Measurements from ENCODE around the gene MAGI1.

The MAGI1 gene

DNA sequence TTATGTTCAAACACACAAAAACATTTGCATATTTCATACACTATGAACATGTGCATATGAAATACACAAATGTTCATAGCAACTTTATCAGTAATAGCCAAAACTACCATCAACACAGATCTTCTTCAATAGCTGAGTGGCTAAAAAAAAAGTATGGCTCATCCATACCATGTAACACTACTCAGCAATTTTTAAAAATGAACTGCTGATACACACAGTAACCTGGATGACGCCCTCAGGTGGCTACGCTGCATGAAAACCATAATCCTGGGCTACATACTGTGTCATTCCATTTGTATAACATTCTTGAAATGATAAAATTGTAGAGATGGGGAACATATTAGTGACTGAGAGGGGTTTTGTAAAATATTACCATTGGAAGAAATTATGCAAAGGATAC lies 243.6 kb downstream of the MAGI1 start:
- no peak for DNase-seq (ENCODE audit: low read depth)

- no peak for DNase-seq (ENCODE audit: low read depth)
Observed at GRCh38 chr3:65793495-65794200, 245.1 kb downstream of the MAGI1 start.

DNA sequence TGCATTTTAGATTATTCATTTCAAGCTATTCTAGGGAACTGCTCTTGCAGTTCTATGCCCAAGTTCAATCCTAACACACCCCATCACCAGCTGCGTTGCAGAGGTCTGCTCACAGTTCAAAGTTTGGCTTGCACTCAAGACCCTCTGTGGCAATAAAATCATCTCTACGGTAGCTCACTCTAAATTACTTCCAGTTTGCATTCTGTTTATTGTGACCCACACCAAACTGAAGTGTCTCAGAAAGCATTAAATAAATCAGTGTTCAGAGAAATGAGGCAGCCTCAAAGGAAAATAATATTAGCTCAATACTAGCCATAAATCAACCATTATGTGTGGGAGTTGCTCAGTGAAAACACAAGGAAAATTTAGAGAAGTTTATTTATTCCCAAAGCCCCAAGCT lies 250.3 kb downstream of the MAGI1 start:
- no peak for DNase-seq (ENCODE audit: low read depth)

GRCh38 chr3:65787827-65788226 lies 250.9 kb downstream of the MAGI1 start:
- DNase-seq (ENCODE audit: low read depth), result no peak

GRCh38 chr3:65787340-65787739 lies 251.4 kb downstream of the MAGI1 start:
- no peak for DNase-seq (ENCODE audit: low read depth)

- DNase-seq (ENCODE audit: low read depth), result no peak
Observed at GRCh38 chr3:65786890-65787289, 251.8 kb downstream of the MAGI1 start.

- DNase-seq (ENCODE audit: low read depth), result peak; percentile 63
Observed at GRCh38 chr3:65785065-65785645, 253.6 kb downstream of the MAGI1 start.

- no peak for DNase-seq (ENCODE audit: low read depth)
Observed at GRCh38 chr3:65783117-65783516, 255.6 kb downstream of the MAGI1 start.

- no peak for DNase-seq (ENCODE audit: low read depth)
Observed at GRCh38 chr3:65781594-65781993, 257.1 kb downstream of the MAGI1 start.

DNA sequence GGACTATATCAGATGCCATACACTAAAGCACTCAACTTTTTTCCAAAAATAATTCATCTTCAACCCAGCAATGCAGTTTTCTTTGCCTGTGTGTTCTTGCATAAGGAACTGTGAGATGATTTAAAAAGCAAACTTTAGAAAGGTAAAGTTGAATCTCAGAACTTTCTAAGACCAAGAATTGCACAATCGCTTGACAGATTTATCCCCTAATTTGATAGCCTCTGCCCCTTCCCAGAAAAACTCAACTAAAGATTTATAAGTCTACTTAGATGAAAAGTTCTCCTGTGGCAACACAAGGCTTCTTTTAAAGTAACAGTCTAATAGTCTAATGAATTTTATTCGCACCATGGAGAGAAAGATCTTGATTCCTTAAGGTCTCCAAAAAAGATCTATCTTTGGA lies 259.3 kb downstream of the MAGI1 start:
- DNase-seq (ENCODE audit: low read depth), result no peak

DNA sequence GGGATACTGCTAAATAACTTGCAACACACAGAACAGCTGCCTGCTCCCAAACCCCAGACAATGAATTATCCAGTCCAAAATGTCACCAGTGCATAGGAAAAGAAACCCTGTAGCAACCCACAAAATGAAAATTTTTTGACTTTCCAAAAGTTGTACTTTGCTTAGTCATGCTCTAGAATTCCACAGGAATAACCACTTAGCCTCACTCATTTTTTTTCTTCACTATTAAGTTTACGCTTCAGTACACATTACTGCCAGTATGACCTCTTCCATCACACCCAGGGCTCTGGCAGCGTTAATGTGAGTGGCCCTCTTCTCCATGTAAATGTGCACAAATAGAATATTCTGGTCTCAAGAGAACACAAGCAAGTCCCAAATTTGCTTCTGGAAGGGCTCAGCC lies 259.8 kb downstream of the MAGI1 start:
- no peak for DNase-seq (ENCODE audit: low read depth)

DNA sequence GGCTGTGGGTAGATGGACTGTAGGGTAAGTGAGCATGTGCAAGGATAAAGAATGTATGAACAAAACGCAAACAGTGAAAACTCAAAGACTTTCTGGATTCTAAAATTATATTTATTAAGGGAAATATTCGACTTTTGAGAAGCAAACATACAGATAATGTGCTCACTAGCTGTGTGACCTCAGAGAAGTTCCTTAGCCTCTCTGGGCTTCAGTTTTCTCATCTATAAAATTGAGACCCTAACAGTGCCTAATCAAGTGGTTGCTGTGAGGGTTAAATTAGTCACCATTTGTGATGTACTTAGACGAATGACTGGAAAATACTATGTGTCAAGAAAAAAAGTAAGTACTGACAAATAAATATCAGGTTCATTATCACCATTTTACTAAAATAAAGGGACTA lies 261.7 kb downstream of the MAGI1 start:
- no peak for DNase-seq (ENCODE audit: low read depth)

GRCh38 chr3:65776494-65776893 lies 262.2 kb downstream of the MAGI1 start:
- peak; percentile 69 for DNase-seq (ENCODE audit: low read depth)

- no peak for DNase-seq (ENCODE audit: low read depth)
Observed at GRCh38 chr3:65776081-65776480, 262.6 kb downstream of the MAGI1 start.

GRCh38 chr3:65772758-65773157 lies 266.0 kb downstream of the MAGI1 start:
- no peak for DNase-seq (ENCODE audit: low read depth)

GRCh38 chr3:65767551-65767950 lies 271.2 kb downstream of the MAGI1 start:
- DNase-seq (ENCODE audit: low read depth), result no peak

- DNase-seq (ENCODE audit: low read depth), result no peak
Observed at GRCh38 chr3:65762235-65762580, 276.5 kb downstream of the MAGI1 start.

DNA sequence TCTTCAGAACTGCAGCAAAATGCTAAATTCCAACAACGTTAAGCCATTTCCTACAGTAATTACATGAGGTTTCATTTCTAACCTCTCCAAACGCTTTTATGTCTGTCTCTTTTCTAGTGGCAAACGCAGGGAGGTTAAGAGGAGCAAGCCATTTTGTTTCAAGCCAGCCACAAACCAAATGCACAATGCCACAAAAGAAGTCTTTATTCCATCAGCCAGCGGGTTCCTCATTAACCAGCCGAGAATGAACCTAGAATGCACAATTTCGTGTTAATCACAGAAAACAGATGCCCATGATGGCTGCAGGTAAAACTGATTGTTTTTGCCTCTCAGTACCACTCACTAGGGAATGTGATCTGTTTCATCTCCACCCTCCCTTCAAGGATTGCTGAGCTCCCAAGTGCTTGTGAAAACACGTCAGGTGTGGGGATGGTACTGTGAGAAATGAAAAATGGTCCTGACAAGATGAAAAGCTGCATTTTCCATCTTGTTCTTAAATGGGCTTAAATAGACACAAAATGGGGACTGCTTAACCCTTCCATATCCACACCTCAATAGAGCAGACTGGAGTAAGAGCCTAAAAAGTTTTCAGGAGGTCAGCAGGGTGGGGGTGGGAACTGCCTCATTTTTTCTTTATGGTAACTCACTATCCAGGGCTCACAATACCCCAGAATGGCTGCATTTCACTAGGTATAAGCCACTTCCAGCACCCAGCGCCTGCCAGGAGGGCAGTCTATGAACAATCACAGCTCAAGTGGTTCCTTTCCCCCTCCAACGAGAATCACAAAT lies 277.1 kb downstream of the MAGI1 start:
- no peak for DNase-seq (ENCODE audit: low read depth)

DNA sequence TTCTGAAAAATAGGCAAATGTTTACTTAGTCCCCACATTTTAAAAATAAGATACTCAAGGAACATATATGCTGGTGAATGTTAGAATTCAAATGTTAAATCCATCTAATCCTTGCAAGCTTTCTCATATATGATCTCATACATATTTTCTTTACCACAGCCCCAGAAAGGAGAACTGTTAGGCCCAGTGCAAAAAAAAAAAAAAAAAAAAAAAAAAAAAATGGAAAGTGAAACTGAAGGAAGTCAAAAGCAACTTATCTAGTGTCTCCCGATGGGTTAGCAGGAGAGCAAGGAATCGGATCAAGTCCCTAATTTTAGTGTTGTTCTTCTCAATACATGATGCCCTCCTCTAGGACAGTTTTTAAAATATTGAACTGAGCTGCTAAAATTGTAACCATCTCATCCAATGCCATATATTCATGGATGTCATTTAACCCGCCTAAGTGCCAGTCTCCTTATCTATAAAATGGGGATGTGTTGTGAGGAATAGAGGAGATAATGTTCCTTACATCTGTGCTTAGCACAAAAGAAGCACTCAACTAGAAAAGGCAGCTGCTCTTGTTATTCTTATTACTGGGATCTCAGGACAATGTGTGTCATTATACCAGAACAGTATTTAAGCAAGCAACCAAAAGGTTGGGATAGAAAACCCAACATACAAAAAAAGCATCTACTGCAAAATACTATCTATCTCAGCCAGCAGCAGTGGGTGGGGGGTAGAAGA lies 279.7 kb downstream of the MAGI1 start:
- DNase-seq (ENCODE audit: low read depth), result no peak

DNA sequence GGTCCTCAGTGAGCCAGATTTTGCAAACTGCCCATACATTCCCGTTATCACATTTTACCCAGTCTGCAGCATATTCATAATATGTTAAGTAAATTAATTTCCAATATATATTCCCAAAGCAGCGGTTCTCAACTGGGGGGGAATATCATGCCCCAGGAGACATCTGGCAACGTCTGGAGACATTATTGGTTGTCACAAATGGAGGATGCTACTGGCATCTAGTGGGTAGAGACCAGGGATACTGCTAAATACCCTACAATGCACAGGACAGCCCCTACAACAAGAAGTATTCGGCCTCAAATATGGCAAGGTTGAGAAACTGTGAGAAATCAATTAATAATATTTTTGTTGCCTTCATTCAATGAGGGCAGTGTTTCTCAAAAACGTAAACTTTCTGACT lies 280.3 kb downstream of the MAGI1 start:
- DNase-seq (ENCODE audit: low read depth), result no peak

GRCh38 chr3:65752636-65753035 lies 286.1 kb downstream of the MAGI1 start:
- DNase-seq (ENCODE audit: low read depth), result no peak

GRCh38 chr3:65751123-65751700 lies 287.5 kb downstream of the MAGI1 start:
- DNase-seq (ENCODE audit: low read depth), result peak; percentile 4
